GM21526 (cell line): ENCODE data around the gene TTC39B.
A peak's percentile ranks its signal among the peaks of the same experiment; 100 is the strongest.

ENCODE experiments used
- ATAC-seq: cut with Tn5 transposase; IDR thresholded peaks from one replicate; pipeline ENCODE4 v1.9.1; 2021; ENCODE audit warnings: moderate library complexity; ENCODE audit not compliant: unreplicated experiment, low FRiP score

TTC39B gene

GRCh38 chr9:15189481-15189880 is 117.5 kb downstream of the TTC39B start:
- ATAC-seq: no peak

- no peak for ATAC-seq
These were observed 119.4 kb downstream of the TTC39B start for GRCh38 chr9:15187589-15187988.

GRCh38 chr9:15182730-15183129 is 124.3 kb downstream of the TTC39B start:
- ATAC-seq: no peak

GRCh38 chr9:15182101-15182551 is 124.9 kb downstream of the TTC39B start:
- no peak for ATAC-seq

- ATAC-seq: no peak
These were observed 126.9 kb downstream of the TTC39B start for GRCh38 chr9:15180124-15180523.

- ATAC-seq: no peak
These were observed 128.4 kb downstream of the TTC39B start for GRCh38 chr9:15178631-15179030.

- no peak for ATAC-seq
These were observed 130.2 kb downstream of the TTC39B start for GRCh38 chr9:15176836-15177235.

- no peak for ATAC-seq
These were observed 143.1 kb downstream of the TTC39B start for GRCh38 chr9:15163931-15164330.

GRCh38 chr9:15161753-15162152 is 145.3 kb downstream of the TTC39B start:
- ATAC-seq: no peak

GRCh38 chr9:15160673-15161072 is 146.3 kb downstream of the TTC39B start:
- no peak for ATAC-seq

GRCh38 chr9:15158064-15158463 is 149.0 kb downstream of the TTC39B start:
- ATAC-seq: no peak

- ATAC-seq: no peak
These were observed 149.6 kb downstream of the TTC39B start for GRCh38 chr9:15157381-15157780.

- ATAC-seq: no peak
These were observed 150.8 kb downstream of the TTC39B start for GRCh38 chr9:15156241-15156640.

GRCh38 chr9:15155826-15156225 is 151.2 kb downstream of the TTC39B start:
- no peak for ATAC-seq

- ATAC-seq: no peak
These were observed 151.7 kb downstream of the TTC39B start for GRCh38 chr9:15155323-15155722.

GRCh38 chr9:15154677-15155076 is 152.3 kb downstream of the TTC39B start:
- ATAC-seq: no peak

GRCh38 chr9:15153961-15154360 is 153.1 kb downstream of the TTC39B start:
- ATAC-seq: no peak

GRCh38 chr9:15150939-15151338 is 156.1 kb downstream of the TTC39B start:
- no peak for ATAC-seq

- ATAC-seq: no peak
These were observed 157.6 kb downstream of the TTC39B start for GRCh38 chr9:15149450-15149849.

- no peak for ATAC-seq
These were observed 160.7 kb downstream of the TTC39B start for GRCh38 chr9:15146268-15146700.

- ATAC-seq: no peak
These were observed 162.4 kb downstream of the TTC39B start for GRCh38 chr9:15144622-15145061.

- peak; percentile 98 for ATAC-seq
These were observed 164.0 kb downstream of the TTC39B start for GRCh38 chr9:15142878-15143534.

GRCh38 chr9:15140051-15140450 is 167.0 kb downstream of the TTC39B start:
- ATAC-seq: no peak
